ENCODE results near the gene CORT.
"Not testable (repeated sequence)": the region's sequence is repeated elsewhere in the genome, so short reads cannot be mapped to it uniquely, and the experiment has no call there.

The CORT gene

GRCh38 chr1:10440305-10440704 is 9.5 kb upstream of the CORT start:
- no peak for DNase-seq

- DNase-seq = no peak
These were observed 9.0 kb upstream of the CORT start for GRCh38 chr1:10440794-10441193.

DNA sequence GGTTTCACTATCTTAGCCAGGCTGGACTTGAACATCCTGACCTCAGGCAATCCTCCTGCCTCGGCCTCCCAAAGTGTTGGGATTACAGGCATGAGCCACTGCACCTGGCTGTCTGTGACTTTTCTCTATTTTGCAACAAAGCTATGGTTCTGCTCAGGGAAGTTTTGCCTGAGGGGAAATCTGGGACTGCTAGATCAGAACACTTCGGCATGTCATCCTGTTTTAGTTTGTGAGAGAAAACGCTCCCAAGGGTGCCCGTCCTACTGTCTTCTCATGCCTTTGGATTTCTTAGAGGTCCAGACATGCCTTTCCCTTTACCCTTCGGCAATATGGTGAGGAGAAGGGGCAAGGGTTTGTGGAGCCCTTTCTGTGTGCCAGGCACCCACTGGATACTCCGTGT is 5.6 kb upstream of the CORT start:
- no peak for DNase-seq

DNA sequence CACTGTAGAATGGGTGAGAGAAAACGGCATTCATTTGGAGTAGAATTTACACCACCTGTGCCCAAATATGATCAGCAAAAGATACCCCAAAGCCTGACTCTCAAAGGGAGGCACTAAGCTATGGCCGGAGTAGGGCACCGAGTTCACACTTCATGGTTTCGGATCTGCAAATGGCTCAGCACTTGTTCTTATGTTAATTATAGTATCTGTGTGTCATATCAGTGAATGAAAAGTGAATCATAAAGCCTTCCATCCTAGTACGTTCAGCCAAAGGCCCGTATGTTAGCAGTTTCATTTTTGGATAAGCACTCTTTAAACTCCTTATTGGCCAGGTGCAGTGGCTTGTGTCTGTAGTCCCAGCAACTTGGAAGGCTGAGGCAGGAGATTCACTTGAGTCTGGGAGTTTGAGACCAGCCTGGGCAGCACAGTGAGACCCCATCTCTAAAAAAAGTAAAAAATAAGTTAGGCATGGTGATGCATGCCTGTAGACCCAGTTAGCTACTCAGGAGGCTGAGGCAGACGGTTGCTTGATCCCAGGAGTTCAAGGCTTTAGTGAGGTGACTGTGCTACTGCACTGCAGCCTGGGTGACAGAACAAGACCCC is 4.9 kb upstream of the CORT start:
- no peak for DNase-seq

GRCh38 chr1:10446790-10447422 is 2.9 kb upstream of the CORT start:
- no peak for DNase-seq

GRCh38 chr1:10450156-10450814 is 454 bp downstream of the CORT start:
- DNase-seq = no peak

GRCh38 chr1:10450836-10451235 is 1.0 kb downstream of the CORT start:
- DNase-seq = no peak

DNA sequence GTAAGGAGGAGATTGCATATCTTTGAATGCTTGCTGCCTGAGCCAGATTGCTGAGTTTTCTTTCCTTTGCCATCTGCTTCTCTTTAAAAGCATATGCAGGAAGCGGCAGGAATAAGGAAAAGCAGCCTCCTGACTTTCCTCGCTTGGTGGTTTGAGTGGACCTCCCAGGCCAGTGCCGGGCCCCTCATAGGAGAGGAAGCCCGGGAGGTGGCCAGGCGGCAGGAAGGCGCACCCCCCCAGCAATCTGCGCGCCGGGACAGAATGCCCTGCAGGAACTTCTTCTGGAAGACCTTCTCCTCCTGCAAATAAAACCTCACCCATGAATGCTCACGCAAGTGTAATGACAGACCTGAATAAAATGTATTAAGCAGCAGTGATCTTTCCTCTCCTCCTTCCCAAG is 1.5 kb downstream of the CORT start:
- DNase-seq = peak; percentile 50

DNA sequence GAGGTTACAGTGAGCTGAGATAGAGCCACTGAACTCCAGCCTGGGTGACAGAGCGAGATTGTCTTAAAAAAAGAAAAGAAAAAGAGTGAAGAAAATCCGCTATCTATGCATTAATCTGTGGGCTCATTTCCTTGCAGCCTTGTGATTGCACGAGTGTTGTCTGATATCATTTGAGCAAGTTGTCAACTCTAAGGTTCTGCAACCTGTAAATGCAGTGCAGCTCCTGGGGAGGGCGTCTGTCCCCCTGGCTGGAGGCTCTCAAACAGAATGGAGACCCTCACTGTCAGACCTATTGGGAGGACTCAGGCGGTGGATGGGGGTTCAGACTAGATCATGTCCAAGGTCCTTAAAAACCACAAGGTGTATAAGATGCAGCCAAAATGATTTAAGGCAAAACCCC is 6.2 kb downstream of the CORT start:
- DNase-seq = no peak

GRCh38 chr1:10456661-10457060 is 6.8 kb downstream of the CORT start:
- no peak for DNase-seq

- not testable (repeated sequence) for DNase-seq
These were observed 7.6 kb downstream of the CORT start for GRCh38 chr1:10457462-10457861.

GRCh38 chr1:10457875-10458274 is 8.0 kb downstream of the CORT start:
- no peak for DNase-seq

DNA sequence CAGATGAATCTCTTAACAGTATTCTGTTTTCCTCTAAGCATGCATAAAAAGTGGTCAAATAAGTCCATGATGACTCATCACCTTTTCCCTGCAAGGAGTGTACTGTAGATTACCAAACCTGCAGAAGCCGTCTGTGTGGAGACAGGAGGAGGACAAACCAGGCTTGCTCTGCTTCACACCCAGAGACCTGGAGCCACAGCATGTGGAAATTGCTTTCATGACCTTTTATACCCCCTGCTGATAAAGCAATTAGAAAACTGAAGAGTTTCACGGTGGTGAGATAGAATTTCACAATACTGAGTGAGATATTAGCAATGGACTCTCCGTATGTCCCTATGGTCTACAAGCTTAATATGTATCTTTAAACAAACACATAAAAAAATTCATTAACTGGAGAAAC is 9.4 kb downstream of the CORT start:
- peak; percentile 79 for DNase-seq

- no peak for DNase-seq
These were observed 17.2 kb downstream of the CORT start for GRCh38 chr1:10467078-10467477.

- no peak for DNase-seq
These were observed 20.2 kb downstream of the CORT start for GRCh38 chr1:10470043-10470442.

GRCh38 chr1:10471411-10472219 is 21.8 kb downstream of the CORT start:
- peak; percentile 35 for DNase-seq

- peak; percentile 96 for DNase-seq
These were observed 22.7 kb downstream of the CORT start, which contains the start of gene DFFA for GRCh38 chr1:10472220-10473144. DFFA (minus strand) TSS chr1:10472529; CDS start chr1:10472458, 71 bp downstream.

DNA sequence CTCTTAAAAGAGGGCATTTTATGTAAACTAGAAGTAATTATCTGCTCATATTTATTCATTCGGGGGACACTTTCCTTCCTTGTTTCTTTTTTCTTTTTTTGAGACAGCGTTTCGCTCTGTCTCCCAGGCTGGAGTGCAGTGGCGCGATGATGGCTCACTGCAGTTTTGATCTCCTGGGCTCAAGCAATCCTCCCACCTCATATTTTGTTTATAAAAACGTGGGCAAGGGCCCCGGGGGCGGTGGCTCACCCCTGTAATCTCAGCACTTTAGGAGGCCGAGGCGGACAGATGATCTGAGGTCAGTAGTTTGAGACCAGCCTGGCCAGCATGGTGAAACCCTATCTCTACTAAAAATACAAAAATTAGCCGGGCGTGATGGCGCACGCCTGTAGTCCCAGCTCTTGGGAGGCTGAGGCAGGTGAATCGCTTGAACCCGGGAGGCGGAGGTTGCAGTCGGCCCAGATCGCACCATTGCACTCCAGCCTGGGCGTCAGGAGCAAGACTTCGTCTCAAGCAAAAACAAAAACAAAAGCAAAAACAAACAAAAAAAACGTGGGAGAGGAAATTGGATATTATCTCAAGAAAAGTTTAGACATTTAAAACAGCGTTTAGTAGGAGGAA is 23.4 kb downstream of the CORT start:
- DNase-seq = no peak

DNA sequence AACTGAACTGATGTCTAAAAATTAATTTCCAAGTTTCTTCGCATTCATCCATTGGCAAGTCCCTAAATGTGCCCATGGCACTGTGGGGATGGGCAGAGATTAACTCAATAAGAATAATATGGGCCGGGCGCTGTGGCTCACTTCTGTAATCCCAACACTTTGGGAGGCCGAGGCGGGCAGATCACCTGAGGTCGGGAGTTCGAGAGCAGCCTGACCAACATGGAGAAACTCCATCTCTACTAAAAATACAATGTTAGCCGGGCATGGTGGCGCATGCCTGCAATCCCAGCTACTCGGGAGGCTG is 24.4 kb downstream of the CORT start:
- DNase-seq = not testable (repeated sequence)

DNA sequence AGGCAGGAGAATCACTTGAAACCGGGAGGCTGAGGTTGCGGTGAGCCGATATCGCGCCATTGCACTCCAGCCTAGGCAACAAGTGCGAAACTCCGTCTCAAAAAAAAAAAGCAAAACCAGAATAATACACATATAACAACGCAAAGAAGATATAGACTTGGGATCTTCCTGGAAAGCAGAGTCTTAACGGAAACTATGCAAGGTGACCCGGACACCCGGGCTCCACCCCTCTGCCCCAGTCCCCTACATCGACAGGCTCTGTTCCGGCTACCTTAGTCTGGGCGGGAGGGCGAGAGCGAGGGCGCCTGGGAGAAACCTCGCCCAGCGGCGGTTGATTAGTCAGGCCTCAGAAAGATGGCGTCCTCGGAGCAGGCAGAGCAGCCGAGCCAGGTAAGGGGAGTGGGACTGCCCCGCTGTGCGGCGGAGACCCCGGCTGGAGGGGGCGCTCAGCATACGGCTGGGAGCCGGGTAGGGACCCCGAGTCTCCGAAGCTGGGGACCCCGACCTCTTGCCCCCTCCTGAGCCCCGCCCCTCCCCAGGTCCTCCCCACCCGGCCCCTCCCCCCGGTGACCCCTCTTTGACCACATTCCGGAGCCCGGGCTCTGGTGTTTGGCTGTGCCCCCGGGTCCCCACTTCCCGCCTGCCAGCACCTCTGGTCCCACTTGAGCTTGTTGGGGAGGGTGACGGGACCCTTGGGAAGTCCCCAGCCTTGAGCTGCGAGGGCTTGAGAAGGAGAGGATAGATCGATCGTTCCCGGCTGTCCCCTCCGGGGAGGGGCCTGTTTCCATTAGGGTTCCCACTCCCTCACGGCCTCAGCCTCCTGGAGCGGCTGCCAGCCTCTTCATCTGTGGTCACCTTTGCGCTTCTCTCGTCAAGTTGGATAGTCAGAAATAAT is 25.0 kb downstream of the CORT start, which contains the start of gene PEX14:
PEX14 (plus strand) TSS at position 338 of the 895 bp plus-strand sequence; CDS start at position 355, 17 bp downstream.
- DNase-seq = peak; percentile 84

DNA sequence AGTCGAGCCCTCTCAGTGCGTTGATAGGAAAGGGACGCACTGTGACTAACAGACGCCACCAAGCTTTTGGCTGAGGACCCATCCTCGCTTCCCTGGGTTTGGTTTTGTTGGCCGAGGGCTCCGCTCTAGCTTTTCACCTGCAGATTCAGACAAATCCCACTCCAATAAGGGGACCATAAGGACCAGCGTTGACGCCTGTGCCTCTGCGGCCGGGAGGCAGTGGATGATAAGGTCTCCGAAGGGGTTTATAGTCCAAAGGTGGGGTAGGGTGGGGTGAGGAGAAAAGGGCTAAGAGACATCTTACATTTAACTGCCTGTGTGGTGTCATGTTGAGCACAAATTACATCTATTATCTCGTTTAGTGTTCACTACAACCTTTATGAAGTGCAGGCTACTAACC is 25.7 kb downstream of the CORT start:
- DNase-seq = no peak
